NB4 (cell line): ENCODE data around the gene SMYD3.

Experiments used
- DNase-seq: peaks from one replicate; pipeline ENCODE4 v3.0.0; 2010; ENCODE audit warnings: low read depth
- H3K4me3 ChIP-seq: one replicate; pipeline ENCODE4 v1.5.1; 2011; ENCODE audit warnings: mild to moderate bottlenecking, low read depth, low read length, moderate library complexity
- CTCF ChIP-seq: IDR thresholded peaks from one replicate; pipeline ENCODE4 v1.5.1; 2012; ENCODE audit warnings: low read depth, low read length
- MYC ChIP-seq: IDR thresholded peaks from 2 replicates; pipeline ENCODE4 v1.6.1; 2011; ENCODE audit warnings: low read depth, low read length
- POLR2A ChIP-seq: IDR thresholded peaks from 2 replicates; pipeline ENCODE4 v1.6.1; 2011; ENCODE audit warnings: mild to moderate bottlenecking; ENCODE audit not compliant: insufficient read length; ENCODE audit errors: extremely low read depth
- TF ChIP-seq, protein P1 (sequence below): IDR thresholded peaks from 2 replicates; pipeline ENCODE4 v1.6.1; 2011; ENCODE audit warnings: low read depth, low read length

Gene SMYD3

GRCh38 chr1:245999697-246000637, 507.1 kb downstream of the SMYD3 start:
- no peak for TF ChIP-seq CTCF
- TF ChIP-seq MYC = no peak
- no peak for TF ChIP-seq POLR2A
- TF ChIP-seq, protein P1, sequence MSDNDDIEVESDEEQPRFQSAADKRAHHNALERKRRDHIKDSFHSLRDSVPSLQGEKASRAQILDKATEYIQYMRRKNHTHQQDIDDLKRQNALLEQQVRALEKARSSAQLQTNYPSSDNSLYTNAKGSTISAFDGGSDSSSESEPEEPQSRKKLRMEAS = no peak
- DNase-seq = peak; percentile 36
- H3K4me3 ChIP-seq = no peak overlapping the region

DNA sequence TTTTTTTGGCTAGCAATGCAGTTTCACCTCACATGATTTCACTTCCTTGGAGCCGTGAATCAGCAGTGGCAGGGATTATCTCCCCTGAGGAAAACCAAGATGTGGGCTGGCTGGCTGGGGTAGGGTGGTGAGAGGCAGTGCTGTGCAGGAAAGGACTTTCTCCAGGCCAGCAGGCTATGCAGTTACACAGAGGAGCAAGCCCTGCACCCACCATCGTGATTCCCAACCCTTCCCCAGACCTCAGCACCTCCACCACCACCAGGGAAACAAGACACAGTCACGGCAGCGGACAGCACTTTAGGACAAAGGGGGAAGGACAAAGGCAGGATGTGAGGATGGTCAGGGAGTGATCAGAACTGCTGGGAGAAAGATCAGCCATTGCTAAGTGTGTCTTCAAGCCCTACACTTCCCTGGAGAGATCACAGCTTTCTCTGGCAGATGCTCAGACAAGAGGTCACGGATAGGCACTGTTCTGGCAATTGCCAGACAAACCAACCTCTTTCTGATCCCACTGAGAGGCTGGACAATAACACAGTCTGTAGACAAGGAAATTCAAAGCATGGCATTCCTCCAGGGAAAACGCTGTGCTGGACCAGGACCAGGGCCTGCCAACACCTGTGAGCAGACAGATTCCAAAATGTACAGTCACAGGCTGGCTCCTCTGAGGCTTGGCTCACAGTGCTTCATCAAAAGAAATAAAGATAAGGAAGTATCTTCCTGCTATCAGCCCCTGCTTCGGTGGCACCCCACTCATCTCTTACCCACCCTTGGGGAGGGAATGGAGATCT, 509.4 kb downstream of the SMYD3 start:
- TF ChIP-seq MYC (no peak), POLR2A (no peak), CTCF (no peak)
- TF ChIP-seq, protein P1 = no peak
- no peak overlapping the region for H3K4me3 ChIP-seq
- no peak for DNase-seq

DNA sequence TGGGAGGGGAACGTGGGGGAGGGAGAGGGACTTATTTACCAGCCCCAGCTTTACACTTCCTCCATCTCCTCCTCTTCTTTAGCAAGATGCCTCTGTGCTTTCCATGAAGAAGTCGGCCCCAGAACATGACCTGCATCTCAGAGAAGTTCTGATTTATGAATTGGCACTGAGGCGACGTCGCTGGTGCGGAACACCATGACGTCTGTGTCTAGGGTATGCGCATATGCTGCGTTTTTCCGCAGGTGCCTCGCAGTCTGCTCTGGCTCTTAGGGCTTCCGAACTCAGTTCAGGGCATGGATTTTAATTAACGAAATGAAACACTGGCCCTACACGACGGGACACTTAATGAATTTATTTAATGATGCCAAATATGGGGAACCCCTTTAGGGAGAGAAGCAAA, 510.3 kb downstream of the SMYD3 start:
- no peak for TF ChIP-seq CTCF
- TF ChIP-seq, protein P1 = no peak
- H3K4me3 ChIP-seq = no peak overlapping the region
- DNase-seq = no peak

DNA sequence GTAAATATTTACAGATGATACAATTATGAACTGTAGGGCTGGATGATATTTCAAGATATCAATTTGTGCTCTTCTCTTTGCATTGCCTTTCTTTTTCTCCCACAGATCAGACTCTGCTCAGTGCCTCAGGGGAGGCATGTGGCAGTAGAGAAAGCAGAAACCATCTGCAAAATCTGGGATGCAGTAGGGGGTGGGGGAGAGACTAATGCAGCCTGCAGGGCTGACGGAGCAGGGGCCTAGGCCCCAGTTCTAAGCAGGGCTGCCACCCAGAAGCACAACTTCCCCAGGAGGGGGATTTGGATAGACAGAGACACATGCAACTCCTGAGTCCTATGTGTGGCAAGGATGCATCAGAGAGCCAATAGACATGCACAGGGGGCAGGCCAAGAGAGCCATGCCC, 511.6 kb downstream of the SMYD3 start:
- no peak overlapping the region for H3K4me3 ChIP-seq
- TF ChIP-seq CTCF (no peak), MYC (no peak), POLR2A (no peak)
- TF ChIP-seq, protein P1 = no peak
- no peak for DNase-seq

DNA sequence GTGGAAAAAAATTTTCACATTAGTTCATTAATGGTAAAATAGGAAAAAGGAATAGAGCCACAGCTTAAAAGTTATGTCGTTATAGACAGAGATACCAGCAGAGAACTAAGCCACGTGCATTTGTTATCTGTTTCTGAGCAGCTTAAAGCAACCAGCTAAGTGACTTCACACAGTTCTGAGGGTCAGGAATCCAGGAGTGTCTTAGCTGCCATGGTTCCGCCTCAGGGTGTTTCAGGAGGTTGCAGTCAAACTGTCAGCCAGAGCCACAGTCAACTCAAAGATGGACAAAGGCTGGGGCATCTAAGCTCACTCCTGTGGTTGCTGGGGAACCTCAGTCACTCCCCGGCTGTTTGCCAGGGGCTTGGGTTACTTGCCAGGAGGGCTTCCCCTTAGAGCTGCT, 515.8 kb downstream of the SMYD3 start:
- H3K4me3 ChIP-seq = no peak overlapping the region
- no peak for DNase-seq
- no peak for TF ChIP-seq POLR2A
- no peak for TF ChIP-seq MYC
- TF ChIP-seq, protein P1 = no peak
